LoVo (cell line): ENCODE measurements around the gene MORF4L2.
"Not testable (repeated sequence)": the region's sequence is repeated elsewhere in the genome, so short reads cannot be mapped to it uniquely, and the experiment has no call there.

ENCODE experiments used
- DNase-seq: peaks from one replicate; pipeline ENCODE4 v3.0.0-alpha.2; 2016; ENCODE audit warnings: low spot score

Gene MORF4L2

DNA sequence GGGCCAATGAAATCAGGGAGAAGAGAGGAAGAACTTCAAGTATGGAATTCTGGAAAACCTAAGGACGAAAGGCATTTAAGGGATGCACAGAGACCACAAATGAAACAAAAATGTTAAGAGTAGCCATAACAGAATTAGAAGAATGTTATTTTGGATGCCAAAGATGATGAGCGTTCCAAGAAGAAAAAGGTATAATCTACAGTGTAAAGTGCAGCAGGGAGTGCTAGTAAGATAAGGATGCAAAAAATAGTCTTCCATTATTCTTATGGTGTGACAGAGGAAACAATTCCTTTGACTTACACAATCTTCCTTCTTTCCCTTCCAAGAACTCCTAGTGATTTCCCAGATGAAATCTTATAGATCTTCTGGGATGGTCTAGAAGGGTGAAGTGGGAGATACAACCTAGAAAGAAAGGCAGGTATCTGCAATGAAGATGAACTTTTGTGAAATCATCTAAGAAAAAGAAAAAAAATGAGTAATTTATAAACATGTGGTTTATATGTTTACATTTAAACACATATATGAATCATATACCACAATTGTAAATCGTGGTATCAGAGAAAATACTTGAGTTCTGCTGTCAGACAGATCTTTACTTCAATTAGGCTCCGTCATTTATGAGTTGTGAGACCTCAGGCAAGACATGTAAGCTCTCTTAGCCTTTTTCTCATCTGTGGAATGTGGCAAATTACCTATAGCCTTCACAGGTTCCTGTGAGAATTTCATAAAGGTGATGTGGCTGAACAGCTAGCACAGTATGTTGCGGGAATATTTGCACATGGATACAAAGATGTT, 8.1 kb downstream of the MORF4L2 start:
- no peak for DNase-seq

DNA sequence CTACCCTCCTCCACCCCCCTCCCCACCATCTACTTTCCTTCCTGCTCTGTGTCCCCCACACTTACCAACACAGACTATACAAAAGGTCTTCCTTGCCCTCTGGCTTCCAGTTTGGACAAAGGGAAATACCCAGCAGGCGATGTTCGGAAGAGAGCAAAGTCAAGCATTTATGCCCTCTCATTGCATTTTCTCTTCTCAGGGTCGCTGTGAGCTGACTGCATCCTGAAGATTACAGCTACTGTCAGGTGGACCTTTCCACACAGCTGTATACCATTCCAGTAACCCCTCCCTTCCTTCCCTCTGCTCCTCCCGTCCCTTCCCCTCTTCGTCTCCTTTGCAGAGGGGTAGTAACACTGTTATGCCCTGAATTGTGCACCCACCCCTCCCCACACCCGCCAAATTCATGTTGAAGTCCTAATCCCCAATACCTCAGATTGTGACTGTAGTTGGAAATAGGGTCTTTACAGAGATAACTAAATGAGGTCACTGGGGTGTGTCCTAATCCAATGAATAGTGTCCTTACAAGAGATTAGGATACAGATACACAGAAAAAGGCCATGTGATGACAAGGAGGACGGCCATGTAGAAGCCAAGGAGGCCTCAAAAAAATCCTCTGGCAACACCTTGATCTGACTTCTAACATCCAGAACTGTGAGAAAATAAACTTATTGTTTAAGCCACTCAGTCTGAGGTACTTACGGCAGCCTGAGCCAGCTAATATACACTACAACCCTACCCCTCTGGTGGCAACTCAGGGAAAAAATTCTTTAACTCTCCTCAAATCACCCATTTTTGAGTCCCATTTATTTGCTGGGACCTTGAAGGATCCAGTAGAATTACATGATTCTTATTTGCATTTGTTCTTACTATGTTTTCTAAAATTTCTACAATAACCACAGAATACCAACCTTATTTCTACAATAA, 11.7 kb downstream of the MORF4L2 start:
- DNase-seq: no peak

DNA sequence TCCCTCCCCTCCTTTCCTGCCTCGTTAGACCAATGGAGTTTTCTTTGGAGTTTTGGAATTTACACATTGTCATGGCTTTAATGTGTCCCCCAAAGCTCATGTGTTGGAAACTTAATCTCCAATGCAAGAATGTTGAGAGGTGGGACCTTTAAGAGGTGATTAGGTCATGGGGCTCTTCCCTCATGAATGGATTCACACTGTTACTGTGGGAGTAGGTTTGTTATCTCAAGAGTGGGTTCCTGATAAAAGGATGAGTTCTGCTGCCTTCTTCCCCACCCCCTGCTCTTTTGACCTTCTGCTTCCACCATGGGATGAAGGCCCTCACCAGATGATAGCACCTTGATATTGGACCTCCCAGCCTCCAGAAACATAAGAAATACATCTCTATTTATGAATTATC, 16.8 kb downstream of the MORF4L2 start:
- no peak for DNase-seq

- DNase-seq: no peak
These were observed 20.0 kb downstream of the MORF4L2 start for GRCh38 chrX:103666202-103667107.

- DNase-seq: no peak
These were observed 22.3 kb downstream of the MORF4L2 start for GRCh38 chrX:103663981-103664762.

GRCh38 chrX:103659460-103659859, 27.0 kb downstream of the MORF4L2 start:
- DNase-seq: not testable (repeated sequence)

GRCh38 chrX:103658681-103659433, 27.6 kb downstream of the MORF4L2 start:
- DNase-seq: no peak

DNA sequence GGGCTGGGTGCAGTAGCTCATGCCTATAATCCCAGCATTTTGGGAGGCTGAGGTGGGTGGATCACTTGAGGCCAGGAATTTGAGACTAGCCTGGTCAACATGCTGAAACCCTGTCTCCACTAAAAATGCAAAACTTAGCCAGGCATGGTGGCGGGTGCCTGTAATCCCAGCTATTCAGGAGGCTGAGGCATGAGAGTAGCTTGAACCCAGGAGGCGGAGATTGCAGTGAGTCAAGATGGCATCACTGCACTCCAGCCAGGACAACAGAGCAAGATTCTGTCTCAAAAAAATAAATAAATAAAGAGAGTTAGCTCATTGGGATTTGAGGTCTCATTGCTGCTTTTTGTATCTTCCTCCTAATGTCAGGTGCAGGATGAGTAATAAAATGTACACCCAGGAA, 29.4 kb downstream of the MORF4L2 start:
- not testable (repeated sequence) for DNase-seq

DNA sequence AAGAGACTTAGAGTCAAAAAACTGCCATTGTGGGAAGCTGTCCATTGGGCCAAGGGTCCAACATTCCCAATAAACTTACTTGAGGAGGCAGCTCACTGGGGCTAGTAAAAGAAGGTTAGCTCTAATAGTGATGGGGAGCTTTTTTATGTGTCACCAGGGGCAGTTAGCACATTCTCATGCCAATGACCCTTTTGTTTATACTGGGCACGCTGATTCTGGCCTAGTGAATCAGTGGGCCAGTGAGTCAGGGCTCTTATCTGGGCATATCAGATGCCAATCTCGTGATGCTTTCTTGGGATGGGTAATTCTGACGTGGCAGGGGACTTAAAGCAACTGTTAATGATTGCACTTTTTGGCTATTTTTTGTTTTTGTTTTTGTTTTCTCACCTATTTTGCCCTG, 29.9 kb downstream of the MORF4L2 start:
- peak; percentile 58 for DNase-seq

GRCh38 chrX:103655230-103656000, 31.1 kb downstream of the MORF4L2 start:
- not testable (repeated sequence) for DNase-seq

GRCh38 chrX:103651151-103651773, 35.2 kb downstream of the MORF4L2 start:
- DNase-seq: no peak

- no peak for DNase-seq
These were observed 38.9 kb downstream of the MORF4L2 start for GRCh38 chrX:103647630-103648029.

- no peak for DNase-seq
These were observed 42.4 kb downstream of the MORF4L2 start for GRCh38 chrX:103644125-103644524.

- no peak for DNase-seq
These were observed 45.9 kb downstream of the MORF4L2 start for GRCh38 chrX:103640401-103641155.

DNA sequence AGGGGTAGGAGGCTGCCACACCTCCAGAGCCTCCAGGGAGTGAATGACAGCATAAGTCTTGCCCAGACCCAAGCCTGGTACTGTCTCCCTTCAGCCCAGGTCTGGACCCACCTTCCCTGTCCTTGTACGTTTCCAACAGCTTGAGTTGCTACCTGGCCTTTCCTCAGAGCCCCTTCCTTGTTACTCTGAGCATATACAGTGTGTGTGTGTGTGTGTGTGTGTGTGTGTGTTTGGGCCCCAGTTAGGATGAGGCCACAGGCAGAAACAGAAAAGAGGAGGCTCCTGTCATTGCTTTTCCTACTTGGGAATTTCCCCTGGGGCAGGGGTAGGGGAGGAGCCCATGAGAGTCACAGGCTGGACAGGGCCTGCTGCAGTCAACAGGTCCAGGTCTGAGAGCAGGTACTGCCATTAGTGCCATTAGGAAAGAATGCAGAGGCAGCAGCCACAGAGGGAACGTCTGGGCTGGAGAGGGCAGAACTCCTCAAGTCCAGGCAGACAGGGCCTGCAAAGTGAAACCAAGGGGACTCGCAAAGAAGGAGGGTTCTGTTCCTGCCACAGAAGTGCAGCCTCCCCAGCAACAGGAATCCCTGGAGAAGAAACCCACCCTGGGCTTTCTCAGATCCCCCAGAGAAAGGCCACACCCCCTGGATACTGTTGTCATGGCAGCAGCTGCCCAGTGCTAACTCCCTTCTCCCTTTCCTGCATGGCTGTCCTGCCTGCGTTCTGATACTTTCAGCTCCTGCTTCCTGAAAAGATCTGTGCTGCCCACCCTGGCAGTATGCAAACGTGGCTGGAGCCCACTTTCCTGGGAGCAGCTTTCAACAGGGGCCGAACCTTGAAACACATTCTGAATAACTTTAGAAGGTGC, 47.8 kb downstream of the MORF4L2 start:
- DNase-seq: not testable (repeated sequence)

- DNase-seq: no peak
These were observed 48.7 kb downstream of the MORF4L2 start for GRCh38 chrX:103637604-103638338.

- no peak for DNase-seq
These were observed 51.1 kb downstream of the MORF4L2 start for GRCh38 chrX:103635436-103635835.
